ENCODE results near the gene GPR150.

DNA sequence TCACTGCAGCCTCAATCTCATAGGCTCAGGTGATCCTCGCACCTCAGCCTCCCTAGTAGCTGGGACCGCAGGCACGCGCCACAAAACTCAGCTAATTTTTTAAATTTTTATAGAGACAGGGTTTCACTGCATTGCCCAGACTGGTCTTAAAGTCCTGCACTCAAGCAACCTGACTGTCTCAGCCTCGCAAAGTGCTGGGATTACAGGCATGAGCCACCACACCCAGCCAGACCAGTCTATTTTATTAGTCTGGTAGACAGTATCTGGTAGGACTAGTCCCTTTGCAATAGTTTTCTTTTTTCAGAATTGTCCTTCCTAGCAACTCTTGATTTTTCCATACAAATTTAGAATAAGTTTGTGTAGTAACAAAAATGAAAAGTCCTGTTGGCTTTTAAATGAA is 14.1 kb upstream of the GPR150 start:
- TF ChIP-seq CTCF (IDR thresholded peaks at IDR 0.05; ENCODE audit: poor library complexity) (no peak), EZH2 (IDR thresholded peaks at IDR 0.05; ENCODE audit: borderline replicate concordance) (no peak), EZH2phosphoT487 (IDR thresholded peaks at IDR 0.05; ENCODE audit: low read depth, severe bottlenecking, unreplicated experiment) (no peak)

Data from hepatocyte (in vitro differentiated cells).